ENCODE measurements around the gene CD151. TPM values are rescaled to one million over a fixed set of nuclear protein-coding genes. Genes with fewer than 3 reads are reported as not detected.

The CD151 gene
- total RNA-seq, 4 donors from 2014 or later, result 87.6 to 118 (median 94.0) TPM

DNA sequence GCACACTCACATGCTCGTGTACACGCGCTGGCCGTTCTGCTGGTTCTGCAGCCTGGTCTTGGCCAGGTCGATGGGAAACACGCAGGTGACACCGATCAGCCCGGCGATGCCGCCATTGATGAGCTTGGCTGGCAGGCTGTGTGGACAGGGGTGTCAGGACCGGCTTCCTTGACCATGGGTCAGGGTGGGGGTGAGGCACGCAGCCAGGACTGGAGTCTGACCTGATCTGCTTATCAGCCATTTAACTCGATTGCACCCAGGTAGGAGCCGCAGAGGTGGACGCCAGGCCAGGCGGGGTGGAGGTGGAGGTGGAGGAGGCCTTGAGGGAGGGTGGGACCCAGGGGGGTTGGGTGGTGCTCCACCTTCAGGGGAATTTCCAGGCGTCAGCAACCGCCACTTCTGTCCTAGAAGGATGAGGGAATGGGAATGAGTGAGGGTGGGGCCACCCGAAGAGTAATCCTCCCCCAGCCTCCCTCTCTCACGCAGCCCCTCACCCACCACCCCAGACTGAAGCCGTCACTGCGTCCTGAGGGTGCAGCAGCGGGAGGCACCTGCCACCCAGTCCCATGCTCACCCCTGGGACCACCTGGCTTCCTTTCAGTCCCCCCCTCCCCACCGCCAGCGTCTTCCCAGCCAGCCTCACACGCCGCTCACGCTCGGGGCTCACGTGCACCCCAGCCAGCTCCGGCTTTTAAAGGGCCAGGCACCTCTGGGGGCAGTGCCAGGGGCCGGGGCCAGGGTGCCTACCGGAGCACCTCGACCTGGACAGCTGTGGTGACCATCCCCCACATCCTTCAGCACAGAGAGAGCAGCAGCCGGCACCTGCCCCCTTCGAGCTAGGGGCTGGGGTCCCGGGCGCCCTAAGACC lies 37.8 kb upstream of the CD151 start:
- intact Hi-C loops (cut with DNase I), result no loop called here
- H3K4me1 ChIP-seq, result peaks cover 29 to 50% (median 39%) of the 10 kb centered on the region in 3 donors
- H3K4me3 ChIP-seq, result peak overlapping the region; percentile 65 to 87 (median 82)
- H3K9me3 ChIP-seq, result no peaks in the 10 kb centered on the region
- TF ChIP-seq POLR2A (IDR thresholded peaks at IDR 0.05), result no peak
- TF ChIP-seq, protein P1, sequence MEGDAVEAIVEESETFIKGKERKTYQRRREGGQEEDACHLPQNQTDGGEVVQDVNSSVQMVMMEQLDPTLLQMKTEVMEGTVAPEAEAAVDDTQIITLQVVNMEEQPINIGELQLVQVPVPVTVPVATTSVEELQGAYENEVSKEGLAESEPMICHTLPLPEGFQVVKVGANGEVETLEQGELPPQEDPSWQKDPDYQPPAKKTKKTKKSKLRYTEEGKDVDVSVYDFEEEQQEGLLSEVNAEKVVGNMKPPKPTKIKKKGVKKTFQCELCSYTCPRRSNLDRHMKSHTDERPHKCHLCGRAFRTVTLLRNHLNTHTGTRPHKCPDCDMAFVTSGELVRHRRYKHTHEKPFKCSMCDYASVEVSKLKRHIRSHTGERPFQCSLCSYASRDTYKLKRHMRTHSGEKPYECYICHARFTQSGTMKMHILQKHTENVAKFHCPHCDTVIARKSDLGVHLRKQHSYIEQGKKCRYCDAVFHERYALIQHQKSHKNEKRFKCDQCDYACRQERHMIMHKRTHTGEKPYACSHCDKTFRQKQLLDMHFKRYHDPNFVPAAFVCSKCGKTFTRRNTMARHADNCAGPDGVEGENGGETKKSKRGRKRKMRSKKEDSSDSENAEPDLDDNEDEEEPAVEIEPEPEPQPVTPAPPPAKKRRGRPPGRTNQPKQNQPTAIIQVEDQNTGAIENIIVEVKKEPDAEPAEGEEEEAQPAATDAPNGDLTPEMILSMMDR (IDR thresholded peaks at IDR 0.05), result no peak
- no peak for DNase-seq
- H3K27ac ChIP-seq, result peak overlapping the region; percentile 81 to 94 (median 90)
- 47 to 56% methylated on average over 13 to 16 of the region's 38 CpGs for WGBS, 2 donors
- peaks cover 0 to 5% (median 0%) of the 10 kb centered on the region in 4 donors for H3K27me3 ChIP-seq
- H3K36me3 ChIP-seq, result peaks cover 4 to 43% (median 4%) of the 10 kb centered on the region in 3 donors

DNA sequence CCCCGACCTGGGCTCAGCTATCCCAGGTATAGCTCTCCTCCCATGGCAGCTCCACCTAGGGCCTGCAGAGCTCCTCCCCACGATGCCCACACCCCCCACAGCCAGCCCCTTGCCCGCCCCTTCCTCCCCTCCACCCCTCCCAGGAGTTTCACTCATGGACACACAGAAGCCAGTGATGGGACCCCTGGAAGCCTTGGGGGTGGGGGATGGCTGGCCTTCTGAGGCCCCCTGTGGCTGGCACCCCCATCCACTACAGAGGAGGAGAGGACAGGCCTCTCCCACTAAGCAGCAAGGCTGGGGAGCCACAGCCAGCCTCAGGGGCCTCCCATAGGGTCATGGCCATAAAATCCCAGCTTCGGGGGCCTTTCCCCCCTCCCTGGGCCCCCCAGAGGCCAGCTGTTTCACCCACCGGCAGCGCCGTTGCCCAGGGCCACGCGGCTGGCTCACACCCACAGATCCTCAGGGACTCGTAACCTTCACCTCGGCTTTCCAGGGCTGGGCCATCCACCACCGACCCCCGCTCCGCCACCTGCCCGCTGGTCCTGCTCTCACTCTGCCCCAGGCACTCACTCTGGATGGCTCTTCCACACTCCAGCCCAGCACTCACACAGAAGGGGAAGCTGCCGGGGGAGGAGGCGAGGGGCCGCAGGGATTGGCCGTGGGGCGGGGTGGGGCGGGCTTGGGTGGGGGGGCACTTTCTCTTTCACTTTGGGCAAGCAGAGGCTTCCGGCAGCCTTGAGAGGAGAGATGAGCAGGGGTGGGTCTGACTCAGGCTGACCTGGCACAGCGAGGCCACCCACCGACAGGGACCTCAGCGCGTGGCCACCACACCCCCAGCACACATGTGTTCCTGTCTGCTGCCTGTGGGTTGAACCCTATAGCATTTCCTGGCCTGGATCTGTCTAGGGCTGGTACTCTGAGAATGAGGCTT lies 36.9 kb upstream of the CD151 start:
- intact Hi-C loops (cut with DNase I), result no loop called here
- no peaks in the 10 kb centered on the region for H3K9me3 ChIP-seq
- H3K27ac ChIP-seq, result peak overlapping the region; percentile 81 to 94 (median 90)
- H3K4me1 ChIP-seq, result peaks cover 29 to 46% (median 39%) of the 10 kb centered on the region in 3 donors
- peak in 1 of 4 donors; percentile 29 for TF ChIP-seq POLR2A (IDR thresholded peaks at IDR 0.05)
- TF ChIP-seq, protein P1 (IDR thresholded peaks at IDR 0.05), result no peak
- peak overlapping the region; percentile 65 to 87 (median 82) for H3K4me3 ChIP-seq
- peaks cover 0 to 3% (median 0%) of the 10 kb centered on the region in 4 donors for H3K27me3 ChIP-seq
- 0 to 20% methylated on average over 4 to 10 of the region's 26 CpGs for WGBS, 2 donors
- DNase-seq, result peak; percentile 55
- H3K36me3 ChIP-seq, result peaks cover 4 to 52% (median 11%) of the 10 kb centered on the region in 3 donors

DNA sequence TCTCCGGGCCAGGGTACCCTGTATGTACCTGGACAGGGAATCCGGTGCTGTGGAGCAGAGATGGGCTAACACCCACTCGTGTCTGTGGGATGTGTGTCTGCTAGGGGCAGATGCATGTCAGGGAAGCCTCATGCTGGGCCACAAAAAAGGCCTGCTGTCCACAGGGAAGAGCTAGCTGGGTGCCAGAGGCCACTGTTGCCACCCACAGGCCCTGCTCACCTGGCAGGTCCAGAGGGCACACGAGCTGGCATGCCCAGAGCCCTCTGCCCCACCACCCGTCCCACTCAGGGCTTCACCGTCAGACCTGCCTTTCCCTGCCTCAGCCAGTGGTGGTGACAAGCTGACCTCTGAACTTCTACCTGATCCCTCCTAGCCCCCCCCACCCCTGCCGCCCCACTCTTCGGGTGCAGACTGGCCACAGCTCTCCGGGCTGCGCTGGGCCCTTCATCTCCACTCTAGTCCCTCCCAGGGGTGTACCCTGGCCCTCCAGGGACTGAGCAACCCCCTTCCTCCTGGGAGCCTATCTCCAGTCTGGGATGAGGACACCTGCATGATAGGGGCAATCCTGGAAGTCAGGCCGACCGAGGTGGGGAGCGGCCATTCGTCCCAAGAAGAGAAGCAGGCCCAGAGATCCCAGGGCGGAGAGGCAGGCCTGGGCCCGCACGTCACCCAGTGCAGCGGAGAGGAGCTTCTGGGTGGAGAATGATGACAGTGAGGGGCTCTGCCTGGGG lies 36.0 kb upstream of the CD151 start:
- WGBS, 2 donors, result 60% methylated on average over 2 of the region's 18 CpGs; no CpG with 5 or more reads in 1 of the 2 donors
- peak overlapping the region; percentile 81 to 94 (median 90) for H3K27ac ChIP-seq
- intact Hi-C loops (cut with DNase I), result no loop called here
- peaks cover 0 to 1% (median 0%) of the 10 kb centered on the region in 4 donors for H3K27me3 ChIP-seq
- peaks cover 4 to 55% (median 8%) of the 10 kb centered on the region in 3 donors for H3K36me3 ChIP-seq
- TF ChIP-seq, protein P1 (IDR thresholded peaks at IDR 0.05), result no peak
- TF ChIP-seq POLR2A (IDR thresholded peaks at IDR 0.05), result no peak
- peaks cover 29 to 46% (median 39%) of the 10 kb centered on the region in 3 donors for H3K4me1 ChIP-seq
- no peaks in the 10 kb centered on the region for H3K9me3 ChIP-seq
- H3K4me3 ChIP-seq, result peak overlapping the region; percentile 65 to 87 (median 82)
- DNase-seq, result no peak

DNA sequence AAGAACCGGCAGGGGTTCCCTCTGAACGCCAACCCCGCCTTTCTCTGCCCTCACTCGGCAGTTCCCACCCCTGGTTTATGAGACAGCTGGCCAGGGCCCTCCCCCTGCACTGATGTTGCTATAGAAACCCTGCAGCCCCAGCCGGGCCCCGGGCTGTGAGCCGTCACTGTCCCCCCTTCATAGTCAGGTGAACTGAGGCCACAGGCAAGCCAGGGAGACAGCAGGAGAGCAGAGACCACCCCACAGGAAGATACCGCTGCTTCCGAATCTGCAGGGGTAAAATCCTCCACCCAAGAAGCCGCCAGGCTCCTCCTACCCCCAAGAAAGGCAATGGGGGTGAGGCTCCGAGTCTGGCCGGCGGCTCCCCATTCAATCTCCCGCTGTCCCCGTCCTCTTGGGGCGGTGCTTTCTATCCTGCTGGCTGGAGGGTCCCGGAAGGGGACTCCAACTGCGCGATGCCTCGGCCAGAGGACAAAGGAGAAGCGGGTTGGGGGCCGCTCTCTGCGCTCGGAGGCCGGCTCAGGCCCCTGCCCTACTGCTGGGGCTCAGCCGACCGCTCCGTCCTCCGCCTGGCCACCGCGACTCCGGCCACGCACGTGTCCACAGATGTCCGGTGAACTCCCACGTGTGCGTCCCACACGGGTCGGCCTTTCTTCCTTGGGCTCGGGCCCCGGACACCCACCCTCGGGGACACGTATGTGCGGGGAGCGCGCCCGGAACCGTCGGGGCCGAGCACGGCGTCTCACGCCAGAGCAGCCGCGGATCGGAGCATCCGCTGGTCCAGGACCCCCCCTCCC lies 35.3 kb upstream of the CD151 start:
- peaks cover 29 to 47% (median 39%) of the 10 kb centered on the region in 3 donors for H3K4me1 ChIP-seq
- no peak for DNase-seq
- 2% methylated on average over 13 of the region's 57 CpGs; no CpG with 5 or more reads in 1 of the 2 donors for WGBS, 2 donors
- peak overlapping the region; percentile 81 to 94 (median 90) for H3K27ac ChIP-seq
- TF ChIP-seq POLR2A (IDR thresholded peaks at IDR 0.05), result no peak
- TF ChIP-seq, protein P1 (IDR thresholded peaks at IDR 0.05), result no peak
- no peaks in the 10 kb centered on the region for H3K27me3 ChIP-seq
- intact Hi-C loops (cut with DNase I), result no loop called here
- H3K4me3 ChIP-seq, result peak overlapping the region; percentile 65 to 87 (median 82)
- peaks cover 4 to 55% (median 8%) of the 10 kb centered on the region in 3 donors for H3K36me3 ChIP-seq
- H3K9me3 ChIP-seq, result no peaks in the 10 kb centered on the region

Data from esophagus squamous epithelium (tissue), 5 donors.